Mononuclear cell (primary cell): ENCODE measurements around the gene CMTM3. TPM values are rescaled to one million over a fixed set of nuclear protein-coding genes. Genes with fewer than 3 reads are reported as not detected.
"Not testable (repeated sequence)": the region's sequence is repeated elsewhere in the genome, so short reads cannot be mapped to it uniquely, and the experiment has no call there.

Experiments used
- H3K27me3 ChIP-seq: 2 replicates; pipeline ENCODE4 v1.6.0; 2011; ENCODE audit warnings: low read length, control low read depth; ENCODE audit not compliant: insufficient read depth
- H3K4me1 ChIP-seq: 2 replicates; pipeline ENCODE4 v1.5.1; 2011; ENCODE audit warnings: mild to moderate bottlenecking, low read length, control low read depth; ENCODE audit not compliant: insufficient read depth
- H3K4me3 ChIP-seq: 2 replicates; pipeline ENCODE4 v1.5.1; 2011; ENCODE audit warnings: mild to moderate bottlenecking, low read length, moderate library complexity
- H3K9me3 ChIP-seq: 2 replicates; pipeline ENCODE4 v1.5.1; 2011; ENCODE audit warnings: low read depth, mild to moderate bottlenecking, control low read depth, low read length
- total RNA-seq: library from RNA; depleted of rRNA; stranded (reverse); fragments of >200 nt; gene quantifications from one replicate; pipeline ENCODE4 v1.2.3, GENCODE V29; 2012

CMTM3 gene
- total RNA-seq, 1 donor = 47.1 TPM

DNA sequence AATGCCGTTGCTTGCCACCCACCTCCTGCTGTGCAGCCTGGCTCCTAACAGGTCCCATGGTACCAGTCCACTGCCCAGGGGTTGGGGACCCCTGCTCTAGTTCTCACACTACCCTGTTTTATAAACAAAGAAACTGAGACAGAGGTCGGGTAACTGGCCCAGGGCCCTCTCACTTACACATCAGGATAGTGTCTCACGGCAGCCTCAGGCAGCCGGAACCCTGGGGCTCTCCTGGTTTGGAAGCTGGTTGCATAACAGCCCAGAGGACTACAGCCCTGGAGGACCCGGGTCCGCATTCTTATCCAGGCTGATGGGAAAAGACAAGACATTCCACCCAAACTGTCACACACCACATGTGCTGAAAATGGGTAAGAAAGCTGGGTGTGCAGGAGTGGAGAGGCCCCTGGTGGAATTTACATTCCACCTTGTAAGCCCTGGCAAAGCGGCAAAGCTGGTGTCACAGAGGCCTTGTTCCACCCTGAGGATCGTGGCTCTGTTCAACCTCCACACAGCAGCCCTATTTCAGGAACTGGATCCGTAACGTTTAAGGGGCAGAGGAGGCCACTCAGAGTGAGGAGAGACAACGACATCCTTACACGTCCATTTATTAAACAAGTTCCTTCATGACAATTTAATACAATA, 9.8 kb downstream of the CMTM3 start:
- H3K27me3 ChIP-seq = no peaks in the 10 kb centered on the region

GRCh38 chr16:66616169-66616568, 11.7 kb downstream of the CMTM3 start:
- Histone ChIP-seq H3K4me1 (no peaks in the 10 kb centered on the region), H3K4me3 (no peak overlapping the region), H3K27me3 (no peaks in the 10 kb centered on the region), H3K9me3 (no peaks in the 10 kb centered on the region)

More for the DNA sequence above, 9.8 kb downstream of the CMTM3 start:
- Histone ChIP-seq H3K4me3 (no peak overlapping the region), H3K9me3 (no peaks in the 10 kb centered on the region), H3K4me1 (no peaks in the 10 kb centered on the region)

DNA sequence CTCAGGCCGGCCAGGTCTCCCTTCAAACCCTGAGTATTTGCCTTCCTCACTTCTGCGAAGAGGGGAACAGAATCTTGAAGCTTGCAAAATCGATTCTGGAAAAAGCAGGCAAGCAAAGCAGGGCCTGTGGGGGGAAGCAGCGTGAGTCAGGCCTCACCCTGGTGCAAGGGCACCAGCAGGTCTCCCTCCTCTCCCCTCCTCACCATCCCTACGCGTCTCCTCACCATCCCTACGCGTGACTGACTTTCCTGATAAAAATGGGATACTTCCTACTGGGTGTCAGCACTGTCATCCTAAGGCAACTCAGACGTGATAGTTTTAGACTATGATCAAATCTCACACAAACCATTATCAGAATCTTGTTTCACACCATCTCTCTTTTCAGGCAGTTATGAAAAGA, 12.1 kb downstream of the CMTM3 start:
- H3K4me1 ChIP-seq = no peaks in the 10 kb centered on the region
- H3K4me3 ChIP-seq = no peak overlapping the region
- no peaks in the 10 kb centered on the region for H3K27me3 ChIP-seq
- no peaks in the 10 kb centered on the region for H3K9me3 ChIP-seq

DNA sequence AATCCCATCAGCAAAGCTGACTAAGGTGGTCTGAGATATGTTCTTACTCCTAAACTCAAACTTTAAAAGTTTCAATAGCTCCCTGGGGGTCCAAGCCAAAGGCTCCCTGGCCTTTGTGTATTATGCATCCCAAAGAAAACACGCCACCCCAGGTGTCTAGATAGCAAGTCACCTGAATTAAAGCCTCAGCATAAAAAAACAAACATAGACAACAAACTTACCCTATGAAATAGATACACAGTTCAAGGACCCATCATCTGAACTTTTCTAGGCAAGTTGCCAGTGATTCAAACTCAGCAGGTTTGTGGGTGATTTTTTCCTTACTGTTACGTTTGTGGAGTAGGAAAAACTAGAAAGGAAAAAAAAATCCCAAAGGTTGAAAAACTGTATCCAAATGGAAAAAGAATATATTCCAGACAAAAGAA, 12.5 kb downstream of the CMTM3 start:
- H3K4me3 ChIP-seq = no peak overlapping the region
- no peaks in the 10 kb centered on the region for H3K27me3 ChIP-seq
- H3K9me3 ChIP-seq = no peaks in the 10 kb centered on the region
- H3K4me1 ChIP-seq = no peaks in the 10 kb centered on the region

DNA sequence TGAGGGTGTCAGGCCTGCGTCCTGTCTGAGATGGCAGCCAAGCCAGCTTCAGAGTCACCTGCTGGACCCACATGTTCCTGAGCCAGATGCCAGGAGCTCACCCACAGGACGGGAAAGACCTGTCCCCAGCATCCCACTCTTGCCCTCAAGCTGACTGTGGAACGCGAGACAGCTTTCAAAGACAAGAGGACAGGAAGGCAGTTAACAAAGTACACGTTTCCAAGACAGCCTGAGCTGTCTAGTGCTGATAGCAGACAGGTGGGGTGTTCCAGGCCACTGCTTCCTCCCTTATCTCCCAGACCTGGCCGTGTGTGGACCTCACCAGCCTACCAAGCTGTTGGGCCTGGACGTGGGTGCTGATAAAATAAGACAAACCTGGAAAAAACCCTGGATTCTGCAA, 13.2 kb downstream of the CMTM3 start:
- Histone ChIP-seq H3K27me3 (no peaks in the 10 kb centered on the region), H3K4me1 (no peaks in the 10 kb centered on the region), H3K9me3 (no peaks in the 10 kb centered on the region), H3K4me3 (no peak overlapping the region)

DNA sequence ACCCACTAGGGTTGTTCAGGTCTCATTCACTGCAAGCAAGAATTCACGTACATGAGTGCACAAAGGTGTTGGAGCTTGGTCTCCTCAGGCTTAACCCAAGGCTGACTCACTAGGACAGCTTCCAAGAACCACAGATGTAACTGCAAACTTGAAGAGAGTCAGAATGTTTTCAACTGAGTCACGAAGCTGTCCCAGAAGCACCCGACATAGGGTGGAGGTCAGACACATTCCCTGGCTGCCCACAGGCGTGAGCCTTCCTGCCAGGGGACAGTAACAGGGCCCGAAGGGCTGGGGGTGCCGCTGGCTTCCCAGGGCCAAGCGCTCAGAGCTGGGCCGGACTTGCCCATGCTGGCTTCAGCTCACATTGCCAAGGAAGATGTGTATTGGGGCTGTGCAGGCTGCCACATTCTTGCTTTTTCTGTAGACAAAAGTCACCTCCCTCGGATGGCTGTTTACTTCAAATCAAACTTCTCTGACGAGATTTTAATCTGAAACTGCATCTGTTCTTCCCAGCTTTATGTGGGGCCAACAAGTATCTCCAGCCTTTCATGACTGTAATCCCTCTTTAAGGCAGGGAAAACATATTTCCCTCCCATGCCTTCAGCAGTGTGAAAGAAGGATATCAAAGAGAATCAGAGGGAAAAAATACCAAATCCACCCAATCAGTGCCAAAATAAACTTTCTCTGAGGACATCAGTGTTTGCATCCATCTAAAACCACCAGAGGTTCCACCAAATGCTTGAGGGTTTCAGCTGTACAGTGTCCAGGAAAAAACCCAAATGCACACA, 14.3 kb downstream of the CMTM3 start:
- no peak overlapping the region for H3K4me3 ChIP-seq
- no peaks in the 10 kb centered on the region for H3K4me1 ChIP-seq
- no peaks in the 10 kb centered on the region for H3K27me3 ChIP-seq

GRCh38 chr16:66619534-66620428, 15.3 kb downstream of the CMTM3 start:
- Histone ChIP-seq H3K27me3 (no peaks in the 10 kb centered on the region), H3K4me3 (no peak overlapping the region), H3K4me1 (no peaks in the 10 kb centered on the region), H3K9me3 (no peaks in the 10 kb centered on the region)

More for the DNA sequence above, 14.3 kb downstream of the CMTM3 start:
- H3K9me3 ChIP-seq = no peaks in the 10 kb centered on the region

DNA sequence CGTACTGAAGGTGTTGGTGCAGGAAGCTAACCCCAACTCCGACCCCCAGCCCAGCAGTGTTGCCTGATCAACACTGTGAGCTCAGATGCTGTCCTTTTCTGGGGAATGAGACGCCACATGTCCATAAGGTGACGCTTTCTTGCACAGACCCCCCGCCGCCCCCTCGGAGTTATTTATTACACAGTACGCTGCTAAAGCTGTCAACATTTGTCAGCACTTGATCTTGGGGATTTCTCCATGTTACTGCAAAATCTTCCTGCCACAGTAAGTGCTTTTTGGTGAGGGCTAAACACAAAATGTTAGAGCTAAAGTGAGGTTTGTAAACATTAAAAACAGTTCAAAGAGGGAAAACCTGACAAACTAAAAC, 15.9 kb downstream of the CMTM3 start:
- no peaks in the 10 kb centered on the region for H3K27me3 ChIP-seq
- H3K9me3 ChIP-seq = no peaks in the 10 kb centered on the region
- H3K4me3 ChIP-seq = no peak overlapping the region
- no peaks in the 10 kb centered on the region for H3K4me1 ChIP-seq

GRCh38 chr16:66621973-66622372, 17.5 kb downstream of the CMTM3 start:
- Histone ChIP-seq H3K4me3 (no peak overlapping the region), H3K27me3 (no peaks in the 10 kb centered on the region), H3K4me1 (no peaks in the 10 kb centered on the region), H3K9me3 (no peaks in the 10 kb centered on the region)

- no peak overlapping the region for H3K4me3 ChIP-seq
- H3K4me1 ChIP-seq = no peaks in the 10 kb centered on the region
- H3K9me3 ChIP-seq = no peaks in the 10 kb centered on the region
- H3K27me3 ChIP-seq = no peaks in the 10 kb centered on the region
Observed at GRCh38 chr16:66622863-66623262, 18.4 kb downstream of the CMTM3 start.

DNA sequence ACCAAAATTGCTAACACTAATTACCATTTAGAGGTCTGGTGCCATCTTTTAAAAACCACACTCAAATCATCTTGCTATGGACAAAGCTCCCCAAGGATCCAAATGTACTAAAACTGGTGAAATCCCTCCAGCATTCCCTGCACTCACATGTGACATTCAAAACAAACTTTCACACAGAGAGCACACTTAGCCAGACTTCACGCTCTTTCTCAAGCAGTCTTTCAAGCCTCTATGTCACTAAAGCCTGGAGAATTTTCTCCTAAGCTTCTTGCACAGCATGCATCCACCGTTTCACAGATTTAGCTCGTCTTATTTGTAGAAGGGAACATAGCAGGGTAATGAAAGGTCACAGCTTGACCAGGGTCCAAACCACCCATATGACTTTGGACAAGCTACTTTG, 19.3 kb downstream of the CMTM3 start:
- Histone ChIP-seq H3K27me3 (no peaks in the 10 kb centered on the region), H3K9me3 (no peaks in the 10 kb centered on the region), H3K4me1 (no peaks in the 10 kb centered on the region), H3K4me3 (no peak overlapping the region)

DNA sequence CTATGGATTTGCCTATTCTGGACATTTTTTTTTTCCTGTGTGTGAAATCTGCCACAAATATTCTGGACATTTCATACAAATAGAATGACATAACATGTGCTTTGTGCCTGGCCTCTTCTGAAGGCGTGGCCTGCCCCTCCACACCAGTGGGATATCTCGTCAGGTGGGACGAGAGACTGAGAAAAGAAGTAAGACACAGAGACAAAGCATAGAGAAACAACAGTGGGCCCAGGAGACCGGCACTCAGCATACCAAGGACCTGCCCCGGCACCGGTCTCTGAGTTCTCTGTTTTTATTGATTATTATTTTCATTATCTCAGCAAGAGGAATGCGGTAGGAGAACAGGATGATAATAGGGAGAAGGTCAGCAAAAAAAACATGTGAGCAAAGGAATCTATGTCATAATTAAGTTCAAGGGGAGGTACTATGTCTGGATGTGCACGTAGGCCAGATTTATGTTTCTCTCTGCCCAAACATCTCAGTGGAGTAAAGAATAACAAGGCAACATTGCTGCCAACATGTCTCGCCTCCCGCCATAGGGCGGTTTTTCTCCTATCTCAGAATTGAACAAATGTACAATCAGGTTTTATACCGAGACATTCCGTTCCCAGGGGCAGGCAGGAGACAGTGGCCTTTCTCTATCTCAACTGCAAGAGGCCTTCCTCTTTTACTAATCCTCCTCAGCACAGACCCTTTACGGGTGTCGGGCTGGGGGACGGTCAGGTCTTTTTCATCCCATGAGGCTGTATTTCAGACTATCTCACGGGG, 23.3 kb downstream of the CMTM3 start:
- H3K4me3 ChIP-seq, H3K9me3 ChIP-seq, H3K27me3 ChIP-seq, H3K4me1 ChIP-seq: not testable (repeated sequence)

- no peaks in the 10 kb centered on the region for H3K4me1 ChIP-seq
- no peak overlapping the region for H3K4me3 ChIP-seq
- H3K9me3 ChIP-seq = no peaks in the 10 kb centered on the region
- no peaks in the 10 kb centered on the region for H3K27me3 ChIP-seq
Observed at GRCh38 chr16:66629856-66630255, 25.4 kb downstream of the CMTM3 start.

DNA sequence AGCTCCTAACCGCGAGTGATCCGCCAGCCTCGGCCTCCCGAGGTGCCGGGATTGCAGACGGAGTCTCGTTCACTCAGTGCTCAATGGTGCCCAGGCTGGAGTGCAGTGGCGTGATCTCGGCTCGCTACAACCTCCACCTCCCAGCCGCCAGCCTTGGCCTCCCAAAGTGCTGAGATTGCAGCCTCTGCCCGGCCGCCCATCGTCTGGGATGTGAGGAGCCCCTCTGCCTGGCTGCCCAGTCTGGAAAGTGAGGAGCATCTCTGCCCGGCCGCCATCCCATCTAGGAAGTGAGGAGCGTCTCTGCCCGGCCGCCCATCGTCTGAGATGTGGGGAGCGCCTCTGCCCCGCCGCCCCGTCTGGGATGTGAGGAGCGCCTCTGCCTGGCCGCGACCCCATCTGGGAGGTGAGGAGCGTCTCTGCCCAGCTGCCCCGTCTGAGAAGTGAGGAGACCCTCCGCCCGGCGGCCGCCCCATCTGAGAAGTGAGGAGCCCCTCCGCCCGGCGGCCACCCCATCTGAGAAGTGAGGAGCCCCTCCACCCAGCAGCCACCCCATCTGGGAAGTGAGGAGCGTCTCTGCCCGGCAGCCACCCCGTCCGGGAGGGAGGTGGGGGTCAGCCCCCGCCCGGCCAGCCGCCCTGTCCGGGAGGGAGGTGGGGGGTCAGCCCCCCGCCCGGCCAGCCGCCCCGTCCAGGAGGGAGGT, 26.2 kb downstream of the CMTM3 start:
- H3K4me3 ChIP-seq, H3K4me1 ChIP-seq, H3K27me3 ChIP-seq, H3K9me3 ChIP-seq: not testable (repeated sequence)
